ENCODE data around the gene KRTDAP. TPM values are rescaled to one million over a fixed set of nuclear protein-coding genes. Genes with fewer than 3 reads are reported as not detected.

KRTDAP gene
- total and polyA plus RNA-seq, 5 donors from 2014 or later: not detected

DNA sequence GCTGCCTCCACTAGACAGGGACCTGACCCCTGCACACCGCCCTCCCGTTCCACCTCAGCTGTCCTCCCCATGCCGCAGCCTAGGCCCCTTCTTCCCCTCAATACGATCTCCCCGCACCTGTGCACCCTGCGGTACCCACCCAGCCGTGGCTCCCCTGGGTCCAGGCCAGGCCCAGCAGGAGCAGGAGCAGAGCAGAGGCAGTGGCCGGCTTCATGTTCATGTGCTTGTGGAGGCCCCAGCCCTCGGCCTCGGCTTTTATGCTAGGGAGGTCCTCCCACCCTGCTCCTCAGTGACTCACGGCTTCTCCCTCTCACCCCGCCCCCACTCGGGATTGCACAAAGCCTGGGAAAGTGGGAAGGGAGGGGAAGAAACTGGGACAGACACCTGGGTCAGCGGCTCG, 11.4 kb upstream of the KRTDAP start:
- Histone ChIP-seq H3K27me3 (ENCODE audit: control insufficient read depth, insufficient read depth, low read length) (no peaks in the 10 kb centered on the region), H3K9me3 (ENCODE audit: control insufficient read depth in 2 of 2, low read length in 2 of 2) (no peaks in the 10 kb centered on the region), H3K4me1 (ENCODE audit: control insufficient read depth, insufficient read depth, low read length, poor library complexity, severe bottlenecking) (no peaks in the 10 kb centered on the region), H3K36me3 (ENCODE audit: control insufficient read depth, insufficient read depth, low read length) (no peaks in the 10 kb centered on the region), H3K4me3 (ENCODE audit: low read depth, low read length) (no peak overlapping the region), H3K27ac (ENCODE audit: insufficient read depth, low read length, poor library complexity, severe bottlenecking) (no peak overlapping the region)
- H3K9me3 Mint-ChIP-seq: no peaks in the 10 kb centered on the region
- H3K36me3 Mint-ChIP-seq: no peaks in the 10 kb centered on the region
- no peak for ATAC-seq (ENCODE audit: low read depth in 2 of 2)
- peaks cover 16% of the 10 kb centered on the region for H3K27me3 Mint-ChIP-seq
- peaks cover 0 to 3% (median 0%) of the 10 kb centered on the region in 4 donors for H3K4me1 Mint-ChIP-seq
- no peak overlapping the region for H3K4me3 Mint-ChIP-seq
- no peak overlapping the region for H3K27ac Mint-ChIP-seq
- no peak for DNase-seq

GRCh38 chr19:35500611-35501010, 10.3 kb upstream of the KRTDAP start:
- no peak for DNase-seq
- Mint-ChIP-seq H3K4me1 (peaks cover 0 to 3% (median under 1%) of the 10 kb centered on the region in 4 donors), H3K4me3 (no peak overlapping the region), H3K9me3 (no peaks in the 10 kb centered on the region), H3K27ac (no peak overlapping the region), H3K27me3 (peaks cover 14% of the 10 kb centered on the region), H3K36me3 (no peaks in the 10 kb centered on the region)
- ATAC-seq (ENCODE audit: low read depth in 2 of 2): no peak
- no peak overlapping the region for H3K4me3 ChIP-seq (ENCODE audit: low read depth, low read length)
- H3K9me3 ChIP-seq (ENCODE audit: control insufficient read depth in 2 of 2, low read length in 2 of 2): no peaks in the 10 kb centered on the region
- no peaks in the 10 kb centered on the region for H3K27me3 ChIP-seq (ENCODE audit: control insufficient read depth, insufficient read depth, low read length)
- no peaks in the 10 kb centered on the region for H3K4me1 ChIP-seq (ENCODE audit: control insufficient read depth, insufficient read depth, low read length, poor library complexity, severe bottlenecking)
- no peak overlapping the region for H3K27ac ChIP-seq (ENCODE audit: insufficient read depth, low read length, poor library complexity, severe bottlenecking)
- no peaks in the 10 kb centered on the region for H3K36me3 ChIP-seq (ENCODE audit: control insufficient read depth, insufficient read depth, low read length)

DNA sequence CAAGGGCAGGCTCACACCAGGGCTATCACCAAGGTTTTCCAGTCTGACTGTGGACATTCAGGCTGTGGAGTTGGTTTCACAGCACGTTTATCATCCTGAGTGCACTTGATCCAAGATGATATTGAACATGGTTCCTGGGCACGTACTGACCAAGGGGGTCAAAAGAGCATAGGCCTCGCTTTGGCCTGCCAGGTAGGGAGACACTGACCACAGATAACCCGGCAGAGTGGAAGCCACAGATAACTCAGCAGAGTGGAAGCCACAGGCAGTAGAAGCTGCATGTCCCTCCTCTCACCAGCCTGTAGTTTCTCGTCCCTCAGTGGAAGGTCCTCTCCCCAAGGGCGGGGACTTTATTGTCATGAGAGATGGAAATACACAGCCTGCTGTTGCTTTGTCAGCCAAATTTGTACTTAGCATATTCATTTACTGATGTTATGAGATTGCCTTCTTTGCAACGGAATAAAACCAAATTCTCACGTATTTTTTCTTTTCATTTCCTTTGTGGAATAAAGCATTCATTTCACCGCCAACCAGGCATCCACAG, 8.8 kb upstream of the KRTDAP start:
- no peak overlapping the region for H3K27ac Mint-ChIP-seq
- H3K4me3 Mint-ChIP-seq: no peak overlapping the region
- DNase-seq: no peak
- no peaks in the 10 kb centered on the region for H3K9me3 ChIP-seq (ENCODE audit: control insufficient read depth in 2 of 2, low read length in 2 of 2)
- no peaks in the 10 kb centered on the region for H3K36me3 Mint-ChIP-seq
- H3K9me3 Mint-ChIP-seq: no peaks in the 10 kb centered on the region
- H3K27me3 ChIP-seq (ENCODE audit: control insufficient read depth, insufficient read depth, low read length): no peaks in the 10 kb centered on the region
- H3K4me1 ChIP-seq (ENCODE audit: control insufficient read depth, insufficient read depth, low read length, poor library complexity, severe bottlenecking): peaks cover 3% of the 10 kb centered on the region
- no peaks in the 10 kb centered on the region for H3K36me3 ChIP-seq (ENCODE audit: control insufficient read depth, insufficient read depth, low read length)
- H3K4me1 Mint-ChIP-seq: peaks cover 0 to 9% (median 1%) of the 10 kb centered on the region in 4 donors
- no peak for ATAC-seq (ENCODE audit: low read depth in 2 of 2)
- peaks cover 9% of the 10 kb centered on the region for H3K27me3 Mint-ChIP-seq
- no peak overlapping the region for H3K27ac ChIP-seq (ENCODE audit: insufficient read depth, low read length, poor library complexity, severe bottlenecking)
- no peak overlapping the region for H3K4me3 ChIP-seq (ENCODE audit: low read depth, low read length)

- Histone ChIP-seq H3K4me1 (ENCODE audit: control insufficient read depth, insufficient read depth, low read length, poor library complexity, severe bottlenecking) (peaks cover 3% of the 10 kb centered on the region), H3K27me3 (ENCODE audit: control insufficient read depth, insufficient read depth, low read length) (no peaks in the 10 kb centered on the region), H3K27ac (ENCODE audit: insufficient read depth, low read length, poor library complexity, severe bottlenecking) (no peak overlapping the region), H3K4me3 (ENCODE audit: low read depth, low read length) (no peak overlapping the region), H3K9me3 (ENCODE audit: control insufficient read depth in 2 of 2, low read length in 2 of 2) (no peaks in the 10 kb centered on the region), H3K36me3 (ENCODE audit: control insufficient read depth, insufficient read depth, low read length) (no peaks in the 10 kb centered on the region)
- no peak overlapping the region for H3K27ac Mint-ChIP-seq
- H3K4me3 Mint-ChIP-seq: no peak overlapping the region
- ATAC-seq (ENCODE audit: low read depth in 2 of 2) (no peak), DNase-seq (no peak)
- H3K9me3 Mint-ChIP-seq: no peaks in the 10 kb centered on the region
- peaks cover 9% of the 10 kb centered on the region for H3K27me3 Mint-ChIP-seq
- H3K4me1 Mint-ChIP-seq: peaks cover 0 to 9% (median 1%) of the 10 kb centered on the region in 4 donors
- no peaks in the 10 kb centered on the region for H3K36me3 Mint-ChIP-seq
These were observed 8.0 kb upstream of the KRTDAP start for GRCh38 chr19:35498220-35498619.

- Histone ChIP-seq H3K27me3 (ENCODE audit: control insufficient read depth, insufficient read depth, low read length) (no peaks in the 10 kb centered on the region), H3K4me1 (ENCODE audit: control insufficient read depth, insufficient read depth, low read length, poor library complexity, severe bottlenecking) (peaks cover 3% of the 10 kb centered on the region), H3K4me3 (ENCODE audit: low read depth, low read length) (no peak overlapping the region), H3K36me3 (ENCODE audit: control insufficient read depth, insufficient read depth, low read length) (no peaks in the 10 kb centered on the region), H3K9me3 (ENCODE audit: control insufficient read depth in 2 of 2, low read length in 2 of 2) (no peaks in the 10 kb centered on the region), H3K27ac (ENCODE audit: insufficient read depth, low read length, poor library complexity, severe bottlenecking) (no peak overlapping the region)
- ATAC-seq (ENCODE audit: low read depth in 2 of 2): no peak
- no peak for DNase-seq
- H3K36me3 Mint-ChIP-seq: no peaks in the 10 kb centered on the region
- peaks cover 9% of the 10 kb centered on the region for H3K27me3 Mint-ChIP-seq
- H3K27ac Mint-ChIP-seq: peak overlapping the region in 2 of 3 donors; percentile 39 to 81
- H3K4me3 Mint-ChIP-seq: no peak overlapping the region
- no peaks in the 10 kb centered on the region for H3K9me3 Mint-ChIP-seq
- H3K4me1 Mint-ChIP-seq: peaks cover 0 to 9% (median 1%) of the 10 kb centered on the region in 4 donors
These were observed 7.1 kb upstream of the KRTDAP start for GRCh38 chr19:35497406-35497805.

DNA sequence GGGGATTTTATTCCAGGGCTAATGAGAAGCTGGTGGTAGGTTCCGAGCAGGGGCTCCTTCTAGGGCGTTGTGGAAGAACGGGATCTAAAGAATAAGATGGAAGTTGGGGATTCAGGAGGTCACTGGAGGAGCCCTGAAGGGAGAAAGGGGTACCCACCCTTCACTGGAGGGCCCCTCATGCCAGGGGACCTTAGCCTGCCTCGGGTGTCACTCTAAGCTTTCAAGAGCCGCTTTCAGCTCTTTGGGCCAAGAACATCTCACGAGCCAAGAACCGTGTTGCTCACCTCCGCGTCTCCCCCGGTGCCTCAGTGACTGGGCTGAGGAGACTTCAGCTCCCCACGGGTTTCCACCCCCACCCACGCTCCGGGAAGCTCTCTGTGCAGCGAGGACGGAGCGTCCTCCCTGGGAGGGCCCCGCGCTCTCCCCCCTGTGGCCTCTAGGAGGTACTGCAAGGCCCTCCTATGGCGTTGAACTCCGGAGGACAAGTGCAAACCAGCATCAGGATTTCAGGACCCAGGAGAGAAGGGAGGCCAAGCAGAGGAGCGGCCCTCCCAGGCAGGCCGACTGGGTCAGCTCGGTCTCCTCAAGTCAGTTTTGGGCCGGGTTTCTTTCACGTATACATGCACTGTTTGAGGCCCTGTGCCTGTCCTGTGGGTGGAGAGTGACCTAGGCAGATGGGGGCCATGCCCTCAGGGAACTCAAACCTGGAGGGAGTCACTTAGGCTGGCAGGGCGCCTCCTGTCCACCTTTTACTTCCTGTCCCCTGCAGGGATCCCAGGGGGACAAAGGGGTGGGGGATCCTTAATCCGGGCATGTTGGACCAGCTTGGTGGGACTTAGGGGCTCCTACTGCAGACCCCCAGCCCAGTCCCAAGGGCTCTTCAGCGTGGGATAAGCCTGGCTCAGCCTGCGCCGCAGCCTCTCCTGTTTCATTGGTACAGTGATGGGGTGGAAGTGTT, 5.1 kb upstream of the KRTDAP start:
- Mint-ChIP-seq H3K4me1 (peaks cover 0 to 9% (median 0%) of the 10 kb centered on the region in 4 donors), H3K9me3 (no peaks in the 10 kb centered on the region), H3K27me3 (peaks cover 4% of the 10 kb centered on the region), H3K27ac (peak overlapping the region in 1 of 3 donors; percentile 39), H3K4me3 (no peak overlapping the region), H3K36me3 (no peaks in the 10 kb centered on the region)
- H3K27ac ChIP-seq (ENCODE audit: insufficient read depth, low read length, poor library complexity, severe bottlenecking): no peak overlapping the region
- peak; percentile 84 to 87 for ATAC-seq (ENCODE audit: low read depth in 2 of 2)
- no peak overlapping the region for H3K4me3 ChIP-seq (ENCODE audit: low read depth, low read length)
- no peaks in the 10 kb centered on the region for H3K27me3 ChIP-seq (ENCODE audit: control insufficient read depth, insufficient read depth, low read length)
- peak; percentile 38 to 63 (median 57) for DNase-seq
- H3K4me1 ChIP-seq (ENCODE audit: control insufficient read depth, insufficient read depth, low read length, poor library complexity, severe bottlenecking): peaks cover 3% of the 10 kb centered on the region
- H3K36me3 ChIP-seq (ENCODE audit: control insufficient read depth, insufficient read depth, low read length): no peaks in the 10 kb centered on the region
- H3K9me3 ChIP-seq (ENCODE audit: control insufficient read depth in 2 of 2, low read length in 2 of 2): no peaks in the 10 kb centered on the region

DNA sequence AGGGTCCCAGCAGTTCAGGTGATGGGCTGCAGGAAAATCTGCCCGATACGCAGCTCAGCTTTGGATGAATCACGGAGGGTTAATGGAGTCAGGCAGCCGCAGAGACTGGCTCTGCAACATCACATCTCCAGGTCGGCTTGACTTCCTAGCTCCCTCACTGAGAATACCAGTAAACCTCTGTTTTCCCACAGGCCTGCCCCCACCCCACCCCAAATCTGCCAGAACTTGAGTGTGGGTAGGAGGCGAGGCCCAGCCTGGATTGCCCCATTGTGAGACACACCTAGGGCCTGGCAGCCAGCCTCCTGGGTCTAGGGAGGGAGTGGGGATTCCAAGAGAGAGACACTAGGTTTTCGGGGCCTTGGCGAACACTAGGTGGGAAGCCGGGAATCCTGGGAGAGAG, 3.7 kb upstream of the KRTDAP start:
- Histone ChIP-seq H3K27ac (ENCODE audit: insufficient read depth, low read length, poor library complexity, severe bottlenecking) (no peak overlapping the region), H3K4me3 (ENCODE audit: low read depth, low read length) (no peak overlapping the region), H3K27me3 (ENCODE audit: control insufficient read depth, insufficient read depth, low read length) (no peaks in the 10 kb centered on the region), H3K36me3 (ENCODE audit: control insufficient read depth, insufficient read depth, low read length) (no peaks in the 10 kb centered on the region), H3K4me1 (ENCODE audit: control insufficient read depth, insufficient read depth, low read length, poor library complexity, severe bottlenecking) (peaks cover 3% of the 10 kb centered on the region), H3K9me3 (ENCODE audit: control insufficient read depth in 2 of 2, low read length in 2 of 2) (no peaks in the 10 kb centered on the region)
- Mint-ChIP-seq H3K27ac (no peak overlapping the region), H3K4me3 (no peak overlapping the region), H3K36me3 (no peaks in the 10 kb centered on the region), H3K27me3 (peaks cover 4% of the 10 kb centered on the region), H3K9me3 (no peaks in the 10 kb centered on the region), H3K4me1 (peaks cover 0 to 9% (median 0%) of the 10 kb centered on the region in 4 donors)
- no peak for DNase-seq
- ATAC-seq (ENCODE audit: low read depth in 2 of 2): no peak

Measured in CD4-positive, CD25-positive, alpha-beta regulatory T cell (primary cell).